Measurements from ENCODE around the gene MALSU1.

DNA sequence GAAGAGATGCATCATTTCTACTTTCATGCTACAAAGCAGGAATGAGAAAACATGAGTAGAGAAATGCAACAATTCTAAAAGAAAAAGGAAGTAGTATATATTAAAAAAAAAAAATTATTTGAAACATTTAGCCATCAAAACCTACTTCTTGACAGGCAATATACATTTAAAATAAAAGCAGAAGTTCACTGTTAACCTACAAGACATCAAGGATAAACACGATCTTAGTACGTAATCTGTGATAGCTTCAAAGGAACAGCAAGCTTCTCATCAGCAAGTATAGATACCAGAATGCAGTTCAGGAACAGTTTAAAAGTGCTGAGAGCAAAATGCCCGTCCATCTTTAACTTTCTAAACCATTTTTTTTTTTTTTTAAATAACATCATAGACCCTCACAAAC lies 36.9 kb downstream of the MALSU1 start:
- TF ChIP-seq CTCF (IDR thresholded peaks at IDR 0.05; ENCODE audit: low read length) (no peak), EZH2 (IDR thresholded peaks at IDR 0.05; ENCODE audit: borderline replicate concordance, low read length) (no peak)
